ENCODE measurements around the gene ZNHIT6. TPM values are rescaled to one million over a fixed set of nuclear protein-coding genes. Genes with fewer than 3 reads are reported as not detected.

Gene ZNHIT6, protein sequence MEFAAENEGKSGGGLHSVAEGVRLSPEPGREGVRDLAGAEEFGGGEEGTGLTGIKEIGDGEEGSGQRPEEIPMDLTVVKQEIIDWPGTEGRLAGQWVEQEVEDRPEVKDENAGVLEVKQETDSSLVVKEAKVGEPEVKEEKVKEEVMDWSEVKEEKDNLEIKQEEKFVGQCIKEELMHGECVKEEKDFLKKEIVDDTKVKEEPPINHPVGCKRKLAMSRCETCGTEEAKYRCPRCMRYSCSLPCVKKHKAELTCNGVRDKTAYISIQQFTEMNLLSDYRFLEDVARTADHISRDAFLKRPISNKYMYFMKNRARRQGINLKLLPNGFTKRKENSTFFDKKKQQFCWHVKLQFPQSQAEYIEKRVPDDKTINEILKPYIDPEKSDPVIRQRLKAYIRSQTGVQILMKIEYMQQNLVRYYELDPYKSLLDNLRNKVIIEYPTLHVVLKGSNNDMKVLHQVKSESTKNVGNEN
- total RNA-seq: 13.0 and 17.4 TPM in 2 replicates

DNA sequence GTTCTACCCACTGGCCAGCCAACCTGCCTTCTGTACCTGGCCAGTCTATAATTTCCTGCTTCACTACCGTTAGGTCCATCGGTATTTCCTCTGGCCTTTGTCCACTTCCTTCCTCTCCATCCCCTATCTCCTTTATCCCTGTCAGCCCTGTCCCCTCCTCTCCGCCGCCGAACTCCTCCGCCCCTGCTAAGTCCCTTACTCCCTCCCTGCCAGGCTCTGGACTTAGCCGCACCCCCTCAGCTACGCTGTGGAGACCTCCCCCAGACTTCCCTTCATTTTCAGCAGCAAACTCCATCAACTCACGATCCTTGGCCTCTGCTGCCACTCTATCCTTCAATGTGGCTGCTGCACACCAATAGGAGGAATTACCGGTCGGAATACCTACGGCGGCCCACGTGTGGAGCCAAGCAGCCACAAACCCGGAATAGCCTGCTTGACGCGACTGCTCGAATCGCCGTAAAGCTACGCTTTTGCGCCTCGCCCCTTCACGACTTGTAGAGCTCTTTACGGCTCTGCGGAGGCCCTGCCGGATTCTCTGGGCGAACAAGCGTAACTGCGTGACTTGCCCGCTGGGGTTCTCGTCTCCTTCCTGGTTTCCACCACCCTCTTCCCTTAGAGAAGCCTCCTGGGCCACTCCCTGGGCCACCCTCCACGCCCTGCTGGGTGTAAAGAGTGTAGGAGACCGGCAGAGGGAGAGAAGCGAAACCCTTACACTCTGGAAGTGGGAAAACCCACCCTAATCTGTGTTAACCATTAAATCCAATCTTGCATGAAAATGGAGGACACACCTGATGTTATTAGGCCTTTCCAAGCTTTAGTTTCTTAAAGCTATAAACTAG, at the start of gene ZNHIT6:
Gene ZNHIT6 (minus strand): TSS at position 444 of the 839 bp plus-strand sequence. CDS start 149 bp downstream, at position 295.

Other genes starting within 250 kb of the ZNHIT6 start
- 66.0 and 66.1 TPM in 2 replicates for gene DDAH1, start 243.3 kb downstream of the ZNHIT6 start, total RNA-seq
- gene CCN1, start 127.7 kb downstream of the ZNHIT6 start, total RNA-seq: 233 and 288 TPM in 2 replicates

Measured in mammary microvascular endothelial cell (primary cell).